Measurements from ENCODE around the gene KIF23.

KIF23 gene

GRCh38 chr15:69388260-69388705 lies 25.9 kb upstream of the KIF23 start:
- no peak for TF ChIP-seq GATA1 (IDR thresholded peaks at IDR 0.05; ENCODE audit: low read depth, low read length)
- TF ChIP-seq POLR2A (IDR thresholded peaks at IDR 0.05; ENCODE audit: low read length) = no peak
- no peak for DNase-seq

- no peak for DNase-seq
- no peak for TF ChIP-seq POLR2A (IDR thresholded peaks at IDR 0.05; ENCODE audit: low read length)
- TF ChIP-seq GATA1 (IDR thresholded peaks at IDR 0.05; ENCODE audit: low read depth, low read length) = no peak
These were observed 24.7 kb upstream of the KIF23 start for GRCh38 chr15:69389426-69389825.

- no peak for DNase-seq
- TF ChIP-seq GATA1 (IDR thresholded peaks at IDR 0.05; ENCODE audit: low read depth, low read length) (no peak), POLR2A (IDR thresholded peaks at IDR 0.05; ENCODE audit: low read length) (no peak)
These were observed 23.6 kb upstream of the KIF23 start for GRCh38 chr15:69390575-69390974.

- DNase-seq = no peak
- TF ChIP-seq GATA1 (IDR thresholded peaks at IDR 0.05; ENCODE audit: low read depth, low read length) (no peak), POLR2A (IDR thresholded peaks at IDR 0.05; ENCODE audit: low read length) (no peak)
These were observed 22.9 kb upstream of the KIF23 start for GRCh38 chr15:69391046-69391757.

GRCh38 chr15:69392352-69392751 lies 21.8 kb upstream of the KIF23 start:
- TF ChIP-seq GATA1 (IDR thresholded peaks at IDR 0.05; ENCODE audit: low read depth, low read length) (no peak), POLR2A (IDR thresholded peaks at IDR 0.05; ENCODE audit: low read length) (no peak)
- no peak for DNase-seq

GRCh38 chr15:69393831-69394491 lies 20.2 kb upstream of the KIF23 start:
- TF ChIP-seq GATA1 (IDR thresholded peaks at IDR 0.05; ENCODE audit: low read depth, low read length) (no peak), POLR2A (IDR thresholded peaks at IDR 0.05; ENCODE audit: low read length) (no peak)

GRCh38 chr15:69394556-69395282 lies 19.4 kb upstream of the KIF23 start:
- TF ChIP-seq GATA1 (IDR thresholded peaks at IDR 0.05; ENCODE audit: low read depth, low read length) (no peak), POLR2A (IDR thresholded peaks at IDR 0.05; ENCODE audit: low read length) (no peak)
- peak; percentile 69 to 82 for DNase-seq

More at GRCh38 chr15:69393831-69394491, 20.2 kb upstream of the KIF23 start:
- no peak for DNase-seq

- DNase-seq = no peak
- TF ChIP-seq POLR2A (IDR thresholded peaks at IDR 0.05; ENCODE audit: low read length) (no peak), GATA1 (IDR thresholded peaks at IDR 0.05; ENCODE audit: low read depth, low read length) (no peak)
These were observed 18.7 kb upstream of the KIF23 start for GRCh38 chr15:69395460-69395859.

GRCh38 chr15:69395991-69396390 lies 18.2 kb upstream of the KIF23 start:
- no peak for TF ChIP-seq POLR2A (IDR thresholded peaks at IDR 0.05; ENCODE audit: low read length)
- TF ChIP-seq GATA1 (IDR thresholded peaks at IDR 0.05; ENCODE audit: low read depth, low read length) = no peak
- DNase-seq = no peak

GRCh38 chr15:69398491-69398891 lies 15.7 kb upstream of the KIF23 start:
- no peak for TF ChIP-seq POLR2A (IDR thresholded peaks at IDR 0.05; ENCODE audit: low read length)
- no peak for TF ChIP-seq GATA1 (IDR thresholded peaks at IDR 0.05; ENCODE audit: low read depth, low read length)
- DNase-seq = no peak

- DNase-seq = no peak
- no peak for TF ChIP-seq POLR2A (IDR thresholded peaks at IDR 0.05; ENCODE audit: low read length)
- no peak for TF ChIP-seq GATA1 (IDR thresholded peaks at IDR 0.05; ENCODE audit: low read depth, low read length)
These were observed 13.3 kb upstream of the KIF23 start for GRCh38 chr15:69400850-69401249.

- TF ChIP-seq POLR2A (IDR thresholded peaks at IDR 0.05; ENCODE audit: low read length) (no peak), GATA1 (IDR thresholded peaks at IDR 0.05; ENCODE audit: low read depth, low read length) (no peak)
These were observed 11.3 kb upstream of the KIF23 start for GRCh38 chr15:69402816-69403215.

GRCh38 chr15:69403594-69403993 lies 10.6 kb upstream of the KIF23 start:
- no peak for DNase-seq
- no peak for TF ChIP-seq GATA1 (IDR thresholded peaks at IDR 0.05; ENCODE audit: low read depth, low read length)
- no peak for TF ChIP-seq POLR2A (IDR thresholded peaks at IDR 0.05; ENCODE audit: low read length)

More at GRCh38 chr15:69402816-69403215, 11.3 kb upstream of the KIF23 start:
- no peak for DNase-seq

- TF ChIP-seq GATA1 (IDR thresholded peaks at IDR 0.05; ENCODE audit: low read depth, low read length) (no peak), POLR2A (IDR thresholded peaks at IDR 0.05; ENCODE audit: low read length) (no peak)
- DNase-seq = no peak
These were observed 9.0 kb upstream of the KIF23 start for GRCh38 chr15:69405110-69405509.
